Stimulated activated CD8-positive, alpha-beta memory T cell treated with anti-CD3 and anti-CD28 coated beads, Interleukin-15, amount 100 ng/mL, for 4 hours (primary cell): ENCODE data around the gene FDX1.

ENCODE experiments used
- DNase-seq, 2 donors: peaks; one replicate each; pipeline ENCODE4 v3.0.0-alpha.2; 2020; ENCODE audit warnings: low read depth in 2 of 2

FDX1 gene

DNA sequence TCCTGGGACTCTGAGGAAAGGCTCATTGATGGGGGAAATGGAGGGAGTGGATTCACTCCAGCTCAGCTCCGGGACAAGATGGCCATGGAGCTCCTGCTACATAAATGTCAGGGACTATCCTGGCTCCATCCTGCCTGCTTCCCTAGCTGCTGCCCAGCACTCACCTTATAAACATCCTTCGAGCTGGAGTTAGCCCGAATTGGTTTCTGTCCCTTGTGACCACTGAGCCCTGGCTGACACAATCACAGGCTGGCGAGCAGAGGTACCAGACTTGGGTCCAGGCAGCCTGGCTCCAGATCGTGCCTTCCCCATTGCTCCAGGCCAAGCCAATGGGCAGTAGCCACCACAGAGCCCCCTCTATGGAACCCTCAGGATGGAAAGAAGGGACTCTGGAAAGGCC, 77.6 kb downstream of the FDX1 start:
- DNase-seq, result no peak

DNA sequence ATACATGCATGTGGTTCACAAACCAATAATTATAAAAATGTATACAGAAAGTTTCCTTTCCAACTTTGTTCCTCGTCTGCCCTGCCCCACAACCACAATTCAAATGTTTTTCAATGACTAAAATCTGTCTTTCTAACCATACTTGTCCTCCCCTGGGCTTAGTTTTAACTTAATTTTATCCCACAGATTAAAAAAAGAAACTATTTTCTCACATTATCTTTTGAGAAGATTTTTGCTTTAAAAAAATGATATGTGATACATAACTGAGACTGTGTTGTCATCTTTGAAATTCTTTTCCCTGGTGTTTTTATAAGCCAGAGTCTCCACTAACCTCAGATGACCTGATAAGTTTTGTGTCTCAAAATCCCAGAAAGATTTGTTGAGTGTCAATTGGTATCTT, 79.0 kb downstream of the FDX1 start:
- DNase-seq, result no peak

DNA sequence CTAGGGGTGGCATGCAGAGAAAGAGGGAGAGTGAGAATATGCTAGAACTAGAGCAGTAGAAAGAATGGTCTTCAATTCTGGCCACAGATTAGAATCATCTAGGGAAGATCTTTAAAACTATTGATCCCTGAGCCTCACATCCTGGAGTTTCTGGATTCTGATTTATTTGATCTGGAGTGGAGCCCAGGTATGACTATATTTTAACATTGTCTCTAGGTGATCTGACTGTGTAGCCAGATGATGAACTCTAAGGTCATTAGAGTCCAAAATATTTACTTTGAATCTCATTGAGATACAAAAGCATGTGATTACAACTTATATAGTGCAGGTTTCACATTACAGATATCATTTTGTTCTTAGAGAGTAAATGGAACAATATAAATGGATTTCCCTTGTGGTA, 79.7 kb downstream of the FDX1 start:
- no peak for DNase-seq

DNA sequence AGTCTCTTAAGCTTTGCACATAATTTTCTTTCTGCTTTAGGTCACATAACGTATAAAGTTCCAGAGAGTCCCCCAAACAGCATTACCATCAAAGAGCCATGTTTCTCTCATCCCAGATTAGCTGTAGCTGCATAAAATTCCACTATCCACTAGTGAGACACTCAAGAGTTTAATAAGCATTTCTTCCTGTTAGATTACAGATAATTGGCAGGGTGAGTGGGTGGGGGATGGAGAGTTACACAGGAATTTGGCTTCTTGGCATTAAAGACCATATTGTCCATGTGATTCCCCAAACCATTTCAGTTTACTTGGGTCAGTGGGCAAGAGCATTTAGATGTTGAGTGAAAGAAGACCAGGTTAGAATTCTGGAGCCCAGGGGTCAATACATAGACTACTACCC, 82.3 kb downstream of the FDX1 start:
- no peak for DNase-seq

DNA sequence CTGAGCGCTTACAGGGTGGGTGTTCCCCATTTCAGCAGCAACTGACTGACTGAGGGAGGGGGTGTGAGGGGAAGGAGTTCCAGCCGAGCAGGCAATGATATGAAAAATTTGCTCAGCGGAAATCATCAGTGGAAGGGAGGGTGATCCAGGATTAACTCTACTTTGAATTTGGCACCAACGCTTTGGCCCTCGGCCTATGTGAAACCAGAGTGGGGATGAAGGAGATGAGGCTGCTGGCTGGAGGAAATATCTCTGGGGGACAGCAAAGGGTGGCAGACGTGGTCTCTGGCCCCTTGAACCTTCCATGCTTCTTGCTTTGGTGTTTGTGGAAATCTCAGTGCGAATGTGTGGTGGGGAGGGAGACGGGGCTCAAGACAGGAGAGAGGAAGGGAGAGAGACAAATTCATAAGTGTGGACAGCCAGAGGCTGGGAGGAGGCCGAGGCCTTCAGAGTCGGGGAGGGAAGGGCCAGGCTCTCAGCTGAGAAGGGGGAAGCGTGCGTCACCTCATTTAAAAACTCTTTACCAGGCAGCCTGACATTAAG, 83.6 kb downstream of the FDX1 start:
- no peak for DNase-seq

DNA sequence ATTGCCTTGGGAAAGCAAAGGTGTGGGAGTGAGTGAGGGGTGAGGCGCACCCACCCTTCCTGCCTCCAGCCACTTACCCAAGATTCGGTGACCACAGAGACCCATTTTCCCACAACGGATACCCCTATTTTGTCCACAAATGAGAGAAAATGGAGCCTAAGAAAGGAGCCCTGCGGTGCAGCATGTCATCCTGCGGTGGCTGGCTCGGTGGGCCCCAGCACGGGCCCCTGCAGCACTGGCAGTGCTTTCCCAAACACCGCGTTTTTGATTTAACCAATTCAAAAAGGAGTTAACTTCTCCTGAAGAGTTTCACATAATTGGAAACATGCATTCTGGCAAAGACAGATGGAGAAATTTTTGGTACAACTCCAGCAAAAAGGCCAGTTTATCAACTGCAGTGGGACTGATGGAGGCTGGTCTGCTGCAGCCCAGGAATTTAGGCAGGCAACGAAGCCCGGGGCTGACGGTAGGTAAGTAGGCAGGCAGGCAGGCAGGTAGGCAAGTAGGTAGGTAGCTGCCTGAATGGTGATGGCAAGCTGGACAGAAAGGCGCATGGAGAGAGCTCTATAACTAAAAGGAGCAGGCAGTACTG, 84.2 kb downstream of the FDX1 start:
- DNase-seq, result no peak
